Coronary artery (tissue), 2 donors: Measurements from ENCODE around the gene STIMATE.

Source experiments
- DNase-seq: peaks from one replicate; pipeline ENCODE4 v3.0.0-alpha.2; 2017; ENCODE audit warnings: low spot score
- H3K27ac ChIP-seq, 2 donors: fragments of 200-600 bp; sonication (generic); one replicate each; pipeline ENCODE4 v1.5.1; 2016 to 2019
- H3K4me3 ChIP-seq: fragments of 200-600 bp; sonication (generic); 2 replicates; pipeline ENCODE4 v1.5.1; 2016; ENCODE audit warnings: mild to moderate bottlenecking, moderate library complexity
- TF ChIP-seq, protein P1 (sequence below): fragments of 200-600 bp; sonication (generic); IDR thresholded peaks from one replicate; pipeline ENCODE4 v1.5.1; 2019; ENCODE audit warnings: antibody characterized with exemption

The STIMATE gene

DNA sequence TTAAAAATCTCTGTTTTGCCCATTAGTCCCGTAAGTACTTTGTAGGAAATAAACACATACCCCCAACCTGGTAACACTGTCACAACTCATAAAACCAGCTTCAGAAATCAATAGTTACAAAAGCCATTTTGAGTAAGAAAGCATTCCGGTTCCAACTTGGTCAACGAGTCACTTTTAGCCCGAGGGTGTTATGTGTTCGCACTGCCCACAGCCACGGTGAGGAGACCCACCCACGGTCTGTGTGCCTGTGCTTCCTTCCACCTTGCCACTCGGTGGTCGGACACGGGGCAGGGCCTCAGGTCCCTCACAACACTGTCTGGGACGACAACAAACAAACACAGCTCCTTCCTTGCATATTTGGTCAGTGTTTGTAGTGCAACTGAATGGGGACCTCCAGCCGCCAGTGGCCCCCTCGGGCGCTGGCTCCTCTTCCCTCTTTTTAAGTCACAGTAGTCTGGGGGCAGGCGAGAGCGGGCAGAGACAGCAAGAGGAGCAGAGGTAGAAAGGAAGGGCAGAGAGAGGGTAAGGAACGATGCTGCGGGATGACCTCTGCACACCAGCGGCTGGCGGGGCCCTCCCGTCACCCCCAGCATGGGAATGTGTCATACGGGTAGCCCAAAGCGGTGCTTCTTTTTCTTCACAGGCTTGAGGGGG, 57.3 kb downstream of the STIMATE start:
- TF ChIP-seq, protein P1, sequence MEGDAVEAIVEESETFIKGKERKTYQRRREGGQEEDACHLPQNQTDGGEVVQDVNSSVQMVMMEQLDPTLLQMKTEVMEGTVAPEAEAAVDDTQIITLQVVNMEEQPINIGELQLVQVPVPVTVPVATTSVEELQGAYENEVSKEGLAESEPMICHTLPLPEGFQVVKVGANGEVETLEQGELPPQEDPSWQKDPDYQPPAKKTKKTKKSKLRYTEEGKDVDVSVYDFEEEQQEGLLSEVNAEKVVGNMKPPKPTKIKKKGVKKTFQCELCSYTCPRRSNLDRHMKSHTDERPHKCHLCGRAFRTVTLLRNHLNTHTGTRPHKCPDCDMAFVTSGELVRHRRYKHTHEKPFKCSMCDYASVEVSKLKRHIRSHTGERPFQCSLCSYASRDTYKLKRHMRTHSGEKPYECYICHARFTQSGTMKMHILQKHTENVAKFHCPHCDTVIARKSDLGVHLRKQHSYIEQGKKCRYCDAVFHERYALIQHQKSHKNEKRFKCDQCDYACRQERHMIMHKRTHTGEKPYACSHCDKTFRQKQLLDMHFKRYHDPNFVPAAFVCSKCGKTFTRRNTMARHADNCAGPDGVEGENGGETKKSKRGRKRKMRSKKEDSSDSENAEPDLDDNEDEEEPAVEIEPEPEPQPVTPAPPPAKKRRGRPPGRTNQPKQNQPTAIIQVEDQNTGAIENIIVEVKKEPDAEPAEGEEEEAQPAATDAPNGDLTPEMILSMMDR: no peak
- H3K27ac ChIP-seq: no peak overlapping the region
- DNase-seq: no peak
- H3K4me3 ChIP-seq: no peak overlapping the region

DNA sequence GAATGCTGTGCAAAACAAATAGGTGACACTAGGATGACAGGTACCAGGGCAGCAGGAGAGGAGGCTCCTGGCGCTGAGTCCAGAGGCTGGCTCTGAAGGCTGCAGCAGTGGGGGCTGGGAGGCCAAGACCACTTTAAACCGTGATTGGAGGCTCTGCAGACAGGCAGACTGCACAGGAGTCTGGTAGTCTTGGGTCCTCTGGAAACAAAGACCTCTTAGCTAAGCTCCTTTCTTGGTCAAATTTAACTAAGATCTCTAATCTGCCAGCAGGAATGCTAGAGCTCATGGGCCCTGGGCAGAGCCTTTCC, 58.1 kb downstream of the STIMATE start:
- TF ChIP-seq, protein P1: no peak
- no peak overlapping the region for H3K27ac ChIP-seq
- H3K4me3 ChIP-seq: no peak overlapping the region
- DNase-seq: no peak

DNA sequence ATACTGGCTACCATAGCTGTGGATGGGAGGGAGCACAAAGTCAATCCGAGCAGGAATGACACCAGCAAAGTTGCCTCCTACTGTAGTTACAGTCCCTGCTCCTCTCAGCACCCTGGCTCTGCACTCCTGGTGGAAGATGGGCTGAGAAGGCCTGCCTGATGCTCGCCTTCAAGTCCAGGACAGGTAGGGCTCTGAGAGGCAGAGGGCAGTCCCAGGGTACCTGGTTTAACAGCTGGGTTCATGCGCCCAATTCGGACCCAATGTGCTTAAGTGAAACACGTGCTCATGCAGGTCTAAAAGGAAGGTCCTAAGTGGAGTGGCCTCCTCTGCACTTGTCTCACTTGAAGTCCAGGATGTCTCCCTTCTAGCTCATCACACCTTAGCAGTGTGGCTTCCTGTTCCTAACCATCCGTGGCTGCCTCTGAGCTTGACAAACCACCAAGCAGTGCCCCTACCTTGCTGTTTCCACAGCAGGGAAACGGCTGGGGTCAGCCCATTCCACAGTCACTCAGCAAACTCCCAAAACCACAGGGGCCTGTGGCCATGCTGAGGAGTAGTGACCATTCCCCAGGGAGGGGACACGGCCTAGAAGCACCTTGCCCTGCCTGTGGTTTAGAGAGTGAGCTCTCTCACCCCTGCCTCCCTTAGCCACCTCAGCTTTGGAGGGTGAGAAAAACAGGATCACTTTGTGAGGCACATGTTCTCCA, 58.6 kb downstream of the STIMATE start:
- no peak for DNase-seq
- no peak overlapping the region for H3K4me3 ChIP-seq
- no peak overlapping the region for H3K27ac ChIP-seq
- TF ChIP-seq, protein P1: no peak

DNA sequence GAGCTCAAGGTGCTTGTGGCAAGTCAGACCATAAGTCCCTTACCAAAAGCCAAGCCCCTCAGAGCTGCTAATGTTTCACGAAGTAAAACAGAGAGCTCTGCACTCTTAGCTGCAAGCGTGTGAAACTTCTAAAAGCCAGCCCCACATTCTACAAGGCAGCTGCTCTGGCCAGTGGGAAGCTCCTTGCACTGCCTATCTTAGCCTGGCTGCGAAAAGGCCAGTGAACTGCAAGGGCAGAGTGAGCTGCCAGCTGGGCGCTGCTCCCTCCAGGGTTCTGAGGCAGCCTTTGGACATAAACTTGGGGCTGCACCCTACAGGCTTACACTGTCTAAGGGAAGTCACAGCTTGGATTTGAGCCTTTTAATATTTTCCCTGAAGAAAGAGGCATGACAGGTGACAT, 60.4 kb downstream of the STIMATE start:
- Histone ChIP-seq H3K27ac (peak overlapping the region in 1 of 2 donors; percentile 97), H3K4me3 (no peak overlapping the region)
- TF ChIP-seq, protein P1: no peak
- no peak for DNase-seq

DNA sequence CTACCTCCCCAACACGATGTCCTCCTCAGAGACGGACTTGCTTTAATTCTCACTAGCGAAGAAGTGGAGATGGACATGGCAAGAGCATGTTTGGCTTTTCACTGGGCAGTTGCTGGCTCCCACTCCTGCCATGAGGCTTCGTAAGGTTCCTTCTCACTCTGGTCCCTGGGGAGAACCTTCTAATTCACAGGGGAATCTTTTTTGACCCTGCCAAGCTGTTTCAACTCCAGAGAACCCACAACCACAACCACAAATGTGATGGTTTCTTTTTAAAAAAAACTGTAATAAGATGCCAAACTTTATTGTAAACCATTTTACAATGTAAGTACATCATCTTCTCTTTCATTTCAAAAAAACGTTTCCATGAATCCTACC, 60.9 kb downstream of the STIMATE start:
- TF ChIP-seq, protein P1: no peak
- no peak for DNase-seq
- Histone ChIP-seq H3K4me3 (no peak overlapping the region), H3K27ac (peak overlapping the region; percentile 48 to 97)

DNA sequence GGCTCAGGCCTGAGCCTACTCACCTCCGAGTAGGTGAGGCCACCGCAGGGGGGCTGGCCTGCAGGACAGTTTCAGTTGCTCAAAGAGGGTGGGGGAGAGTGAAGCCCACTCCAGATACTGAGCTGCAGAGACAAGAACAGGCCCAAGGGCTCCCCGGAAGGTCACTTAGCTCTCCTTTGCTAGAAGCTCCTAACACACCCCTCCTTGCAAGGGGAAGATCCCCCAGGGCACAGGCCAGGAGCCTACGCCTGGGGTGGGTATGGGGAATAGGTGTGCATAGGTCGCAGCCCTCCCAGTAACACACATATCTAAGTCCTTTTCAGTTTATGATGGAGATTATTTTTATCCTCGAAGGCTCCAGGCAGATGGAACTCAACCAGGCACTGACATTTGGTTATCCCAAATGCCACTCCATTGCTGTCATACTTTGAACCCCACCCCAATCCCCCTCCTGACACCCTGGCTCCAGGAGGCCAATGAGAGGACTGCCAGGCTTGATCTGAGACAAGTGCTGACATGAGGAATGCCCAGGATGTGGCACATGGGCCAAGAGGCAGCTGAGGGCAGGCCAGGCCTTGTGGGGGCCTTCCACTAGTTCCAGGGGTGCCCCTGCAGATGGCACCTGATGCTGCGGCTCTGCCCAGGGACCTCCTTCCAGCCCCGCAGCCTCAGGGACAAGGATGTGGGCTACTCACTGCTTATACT, 61.4 kb downstream of the STIMATE start:
- DNase-seq: no peak
- TF ChIP-seq, protein P1: no peak
- peak overlapping the region; percentile 71 for H3K4me3 ChIP-seq
- H3K27ac ChIP-seq: peak overlapping the region; percentile 93 to 97
